ENCODE data around the gene DCANP1.
"Not testable (repeated sequence)": the region's sequence is repeated elsewhere in the genome, so short reads cannot be mapped to it uniquely, and the experiment has no call there.

DCANP1 gene, protein sequence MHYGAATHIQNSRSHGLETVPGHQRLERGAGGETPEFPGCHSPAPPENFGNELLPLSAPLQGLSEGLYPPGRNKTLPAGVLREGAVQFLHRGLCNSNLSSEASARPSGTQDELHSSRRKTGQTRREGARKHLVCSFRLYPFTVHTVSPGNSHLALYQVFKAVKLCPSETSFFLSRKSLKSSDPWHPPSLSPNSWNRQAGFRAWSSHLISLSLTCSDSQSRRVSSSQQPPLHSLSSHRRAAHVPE

DNA sequence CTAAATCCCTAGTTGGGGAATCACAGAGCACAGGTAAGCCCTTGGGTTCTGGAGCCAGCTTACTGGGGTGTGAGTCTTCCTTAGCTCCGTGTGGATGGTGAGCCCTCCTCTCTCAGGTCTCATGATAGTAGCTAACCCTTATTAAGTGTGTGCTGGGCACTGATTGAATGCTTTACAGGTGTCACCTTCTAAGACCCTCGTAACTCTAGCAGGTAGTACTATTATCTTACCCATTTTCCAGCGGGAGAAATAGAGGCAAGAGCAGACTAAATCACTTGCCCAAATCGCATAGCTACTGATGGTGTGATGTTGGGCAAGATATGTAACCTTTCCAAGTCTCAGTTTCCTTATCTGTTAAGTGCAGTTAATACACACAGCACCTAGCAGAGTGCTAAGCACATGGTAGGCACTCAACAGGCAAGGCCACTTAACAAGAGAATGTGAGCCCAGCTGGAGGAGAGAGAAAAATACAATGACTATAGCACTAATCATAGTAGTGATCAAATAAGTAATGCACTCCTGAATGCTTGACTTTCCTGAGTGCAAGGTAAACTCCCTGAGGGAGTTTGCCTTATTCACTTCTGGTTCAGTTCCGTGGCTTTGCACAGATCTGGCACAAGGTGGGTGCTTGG, at the start of gene DCANP1:
Gene DCANP1 (minus strand): TSS at position 51 of the 632 bp plus-strand sequence. CDS start 240 bp downstream, outside the sequence.
- DNase-seq = no peak

GRCh38 chr5:135495531-135495930, 48.4 kb upstream of the DCANP1 start:
- DNase-seq = not testable (repeated sequence)

- DNase-seq = no peak
These were observed 47.0 kb upstream of the DCANP1 start for GRCh38 chr5:135494196-135494595.

- DNase-seq = no peak
These were observed 46.4 kb upstream of the DCANP1 start for GRCh38 chr5:135493406-135494180.

DNA sequence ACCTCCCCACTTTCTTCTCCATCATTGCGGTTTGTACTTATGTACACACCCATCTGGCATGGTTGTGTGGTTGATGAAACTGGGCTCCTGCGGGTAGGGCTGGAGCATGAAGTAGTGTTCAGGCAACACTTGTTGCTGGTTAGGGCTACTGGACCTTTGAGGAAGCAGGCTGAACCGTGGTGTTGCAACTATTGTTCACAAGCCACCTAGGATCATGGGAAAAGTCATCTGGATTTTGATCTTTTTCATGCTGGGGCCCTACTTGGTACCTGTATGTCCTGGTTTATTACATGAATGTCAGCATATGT, 45.1 kb upstream of the DCANP1 start:
- no peak for DNase-seq

- no peak for DNase-seq
These were observed 44.6 kb upstream of the DCANP1 start for GRCh38 chr5:135491552-135492318.

DNA sequence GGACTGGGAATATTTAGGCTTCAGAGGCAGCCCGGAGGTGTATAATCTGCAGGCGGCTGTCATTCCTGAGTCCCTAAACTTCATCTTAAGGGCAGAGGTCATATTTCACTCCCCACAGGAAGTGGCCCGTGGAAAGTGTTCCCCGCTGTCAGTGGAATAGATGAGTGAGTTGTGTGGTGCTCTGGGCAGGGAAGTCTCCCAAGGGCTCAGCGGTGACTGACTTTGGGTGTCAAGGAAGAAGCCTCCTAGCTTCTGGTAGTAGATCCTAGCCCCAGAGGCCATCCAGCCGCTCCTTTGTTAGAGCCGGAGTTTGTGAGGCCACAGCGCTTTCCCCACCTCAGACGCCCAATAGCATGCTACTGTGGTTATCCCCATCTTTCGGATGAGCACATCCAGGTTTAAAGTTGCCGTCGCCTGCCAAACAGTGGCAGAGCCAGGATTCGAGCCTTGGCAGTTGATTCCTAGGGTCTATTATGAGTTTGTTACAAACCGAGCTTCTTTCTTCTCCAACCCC, 43.9 kb upstream of the DCANP1 start:
- no peak for DNase-seq

- no peak for DNase-seq
These were observed 43.3 kb upstream of the DCANP1 start for GRCh38 chr5:135490245-135491037.

- no peak for DNase-seq
These were observed 42.5 kb upstream of the DCANP1 start for GRCh38 chr5:135489466-135490244.

DNA sequence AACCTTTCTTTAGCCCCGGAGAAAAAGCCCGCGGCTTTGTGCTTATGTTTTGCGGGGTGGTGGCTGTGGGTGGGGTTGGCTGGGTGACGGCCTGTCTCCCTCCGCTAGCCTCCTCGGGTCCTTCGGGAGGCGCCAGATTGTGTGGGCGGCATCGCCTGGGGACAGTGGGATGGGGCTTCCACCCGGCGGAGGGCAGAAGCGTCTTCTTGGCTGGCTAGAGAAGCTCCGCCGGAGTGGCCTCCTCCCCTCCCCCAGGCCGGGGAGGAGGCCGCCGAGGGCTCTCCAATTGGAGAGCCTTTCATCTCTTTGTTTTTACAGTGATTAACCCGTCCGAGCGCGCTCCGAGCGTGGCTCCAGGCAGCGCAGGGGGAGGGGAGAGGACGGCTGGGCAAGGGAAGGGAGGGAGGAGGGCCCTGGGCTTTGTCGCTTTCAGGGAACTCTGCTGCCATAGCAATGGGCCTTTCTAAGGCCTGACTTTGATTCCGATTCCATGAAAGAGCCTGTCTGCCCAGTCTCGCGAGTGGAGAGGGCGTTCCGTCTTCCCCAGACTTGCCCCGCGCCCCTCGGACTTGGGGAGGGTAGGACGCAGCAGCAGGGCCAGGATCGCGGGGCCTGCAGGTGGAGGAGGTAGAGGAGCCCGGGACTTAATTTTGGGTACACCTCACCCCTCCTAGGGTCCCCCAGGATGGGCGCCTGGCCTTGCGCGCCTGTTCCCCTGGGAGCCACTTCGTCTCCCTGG, 41.7 kb upstream of the DCANP1 start:
- DNase-seq = no peak

DNA sequence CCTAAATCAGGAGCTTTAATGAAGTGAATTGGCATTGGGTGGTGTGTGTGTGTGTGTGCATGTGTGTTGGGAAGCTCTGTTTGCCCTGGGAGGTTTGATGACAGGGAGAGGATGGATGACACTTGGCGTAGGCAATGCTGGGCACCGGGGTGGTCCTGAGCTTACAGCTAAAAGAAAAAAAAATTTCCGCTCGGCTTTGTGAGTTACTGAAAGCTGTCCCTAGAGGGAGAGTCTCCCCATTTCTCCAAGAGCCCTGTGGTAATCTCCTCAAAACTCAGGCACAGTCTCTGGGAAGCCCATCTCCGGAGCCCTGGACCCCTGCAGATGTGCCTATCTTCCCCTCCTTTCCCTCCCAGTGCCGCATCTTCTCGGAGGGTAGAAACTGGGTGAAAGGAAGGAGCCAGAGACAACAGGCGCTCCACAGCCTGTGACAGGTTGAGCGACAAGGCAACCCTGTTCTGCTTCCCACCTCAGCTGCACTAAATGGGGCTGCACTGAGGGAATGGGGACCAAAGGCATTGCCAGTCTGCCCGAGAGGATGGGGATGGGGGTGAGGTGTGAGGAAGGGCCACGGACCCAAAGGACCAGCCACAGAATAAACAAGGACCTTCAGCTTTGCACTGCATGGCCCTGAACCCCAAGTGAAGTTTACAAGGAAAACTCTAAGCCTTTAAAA, 40.8 kb upstream of the DCANP1 start:
- no peak for DNase-seq

GRCh38 chr5:135487037-135487395, 39.9 kb upstream of the DCANP1 start:
- no peak for DNase-seq

DNA sequence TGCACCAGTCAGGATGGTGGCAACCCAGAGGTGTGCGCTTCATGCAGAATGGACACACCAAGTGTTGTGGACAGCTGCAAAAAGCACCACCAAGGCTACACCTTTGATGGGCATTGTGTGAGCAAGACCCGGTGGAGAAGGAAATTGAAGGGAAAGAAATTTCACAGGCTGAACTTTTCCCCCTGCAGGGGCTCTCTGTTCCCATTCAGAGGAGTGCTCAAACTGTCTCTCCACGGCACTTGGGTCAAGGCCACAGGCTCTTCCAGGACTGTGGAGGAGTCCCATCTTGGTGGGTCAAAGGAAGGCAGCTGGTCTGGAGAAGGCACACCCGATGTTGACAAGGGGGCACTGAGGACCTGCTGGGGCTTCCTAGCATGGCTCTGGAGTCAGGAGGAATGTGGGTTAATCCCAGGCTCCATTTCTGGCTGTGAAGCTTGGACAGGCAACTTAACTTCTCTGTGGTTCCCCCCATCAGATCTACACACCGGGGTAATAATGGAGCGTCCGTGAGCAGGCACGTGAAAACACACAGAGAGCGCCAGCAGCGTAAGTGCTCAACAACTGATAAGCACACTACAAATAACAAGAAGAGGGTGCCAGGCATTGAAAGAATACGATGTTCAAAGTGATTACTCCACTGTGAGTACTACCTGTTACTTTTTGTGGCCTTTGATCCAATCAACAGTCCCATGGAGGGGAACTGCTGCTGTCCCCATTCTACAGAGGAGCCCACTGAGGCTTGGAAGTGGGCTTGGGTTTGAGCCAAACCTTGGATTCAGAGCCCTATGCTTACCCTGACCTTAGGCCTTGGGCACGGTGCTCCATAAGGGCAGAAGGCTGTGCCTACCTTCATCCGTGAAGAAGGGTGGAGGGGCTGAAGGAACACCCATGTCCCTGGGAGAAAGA, 39.2 kb upstream of the DCANP1 start:
- DNase-seq = no peak

- no peak for DNase-seq
These were observed 37.5 kb upstream of the DCANP1 start for GRCh38 chr5:135484674-135485086.

DNA sequence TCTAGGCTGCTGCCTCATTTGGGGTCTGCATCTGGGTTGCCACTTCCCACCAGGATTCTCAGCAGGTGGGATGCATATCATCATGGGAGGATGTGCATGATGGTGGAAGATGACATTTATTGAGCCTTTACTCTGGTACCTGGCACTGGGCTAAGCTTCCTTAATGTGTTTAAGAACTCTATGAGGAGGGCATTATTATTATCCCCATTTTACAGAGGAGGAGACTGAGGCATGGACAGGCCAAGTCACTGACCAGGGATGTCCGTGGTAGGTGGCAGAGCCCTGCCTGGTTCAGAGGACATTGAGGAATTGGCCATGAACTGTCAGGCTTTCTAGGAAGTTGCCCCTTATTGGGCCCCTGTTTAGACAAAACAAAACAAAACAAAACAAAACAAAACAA, 36.1 kb upstream of the DCANP1 start:
- no peak for DNase-seq

- no peak for DNase-seq
These were observed 35.3 kb upstream of the DCANP1 start for GRCh38 chr5:135482381-135482933.

- no peak for DNase-seq
These were observed 34.8 kb upstream of the DCANP1 start for GRCh38 chr5:135481909-135482311.

- no peak for DNase-seq
These were observed 34.2 kb upstream of the DCANP1 start for GRCh38 chr5:135481387-135481786.

GRCh38 chr5:135480511-135480910, 33.4 kb upstream of the DCANP1 start:
- no peak for DNase-seq
